GM21515 (cell line): Measurements from ENCODE around the gene ERAP2.
"Not testable (repeated sequence)": the region's sequence is repeated elsewhere in the genome, so short reads cannot be mapped to it uniquely, and the experiment has no call there.

Experiments used
- ATAC-seq: cut with Tn5 transposase; IDR thresholded peaks from one replicate; pipeline ENCODE4 v1.9.1; 2021; ENCODE audit not compliant: unreplicated experiment

The ERAP2 gene

DNA sequence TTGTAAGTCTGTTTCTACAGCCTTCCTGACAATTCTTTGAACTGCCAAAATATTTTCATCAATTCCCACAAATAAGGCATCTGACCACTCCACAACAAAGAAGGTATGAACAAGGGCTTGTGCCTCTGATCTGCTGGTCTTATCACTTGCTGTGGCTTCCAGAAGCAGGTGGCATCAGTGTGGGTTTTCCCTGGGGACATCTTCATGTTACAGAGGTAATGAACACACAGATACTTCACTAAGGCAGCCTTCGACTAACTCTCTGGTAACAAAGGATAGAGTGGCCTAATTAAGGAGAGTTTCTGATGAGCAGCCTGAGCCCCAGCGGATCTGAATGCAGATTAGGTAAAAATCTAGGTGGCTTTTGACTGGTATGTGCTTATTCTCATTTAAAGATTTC lies 15.2 kb upstream of the ERAP2 start:
- no peak for ATAC-seq

GRCh38 chr5:96863114-96863513 lies 13.2 kb upstream of the ERAP2 start:
- no peak for ATAC-seq

DNA sequence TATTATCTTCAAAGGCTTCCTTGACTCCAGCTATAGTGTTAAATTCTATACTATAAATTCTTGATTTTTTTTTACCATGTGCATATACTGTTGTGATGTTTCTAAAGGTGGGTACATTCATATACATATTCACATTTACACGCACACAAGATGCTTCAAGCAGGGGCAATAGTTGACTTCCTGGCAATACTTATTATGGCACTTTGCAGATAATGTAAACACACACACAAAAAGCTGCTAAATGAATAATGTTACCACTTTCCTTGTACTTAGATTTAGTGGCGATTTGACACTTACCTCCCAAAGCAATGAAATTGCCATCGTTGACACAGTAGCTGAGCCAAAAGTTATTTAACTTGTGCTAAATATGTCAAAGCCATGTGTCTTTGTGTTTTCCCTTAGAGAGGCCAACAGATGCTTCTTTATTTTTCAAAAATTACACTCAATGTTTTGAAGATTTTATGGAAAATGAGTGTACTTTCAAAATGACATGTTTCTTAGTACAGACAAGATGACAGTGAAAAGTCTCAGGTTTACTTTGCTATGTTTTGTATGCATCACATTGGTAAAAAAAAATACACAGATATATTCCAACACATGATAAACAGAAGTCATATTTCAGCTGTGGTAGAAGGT lies 12.2 kb upstream of the ERAP2 start:
- ATAC-seq: no peak

DNA sequence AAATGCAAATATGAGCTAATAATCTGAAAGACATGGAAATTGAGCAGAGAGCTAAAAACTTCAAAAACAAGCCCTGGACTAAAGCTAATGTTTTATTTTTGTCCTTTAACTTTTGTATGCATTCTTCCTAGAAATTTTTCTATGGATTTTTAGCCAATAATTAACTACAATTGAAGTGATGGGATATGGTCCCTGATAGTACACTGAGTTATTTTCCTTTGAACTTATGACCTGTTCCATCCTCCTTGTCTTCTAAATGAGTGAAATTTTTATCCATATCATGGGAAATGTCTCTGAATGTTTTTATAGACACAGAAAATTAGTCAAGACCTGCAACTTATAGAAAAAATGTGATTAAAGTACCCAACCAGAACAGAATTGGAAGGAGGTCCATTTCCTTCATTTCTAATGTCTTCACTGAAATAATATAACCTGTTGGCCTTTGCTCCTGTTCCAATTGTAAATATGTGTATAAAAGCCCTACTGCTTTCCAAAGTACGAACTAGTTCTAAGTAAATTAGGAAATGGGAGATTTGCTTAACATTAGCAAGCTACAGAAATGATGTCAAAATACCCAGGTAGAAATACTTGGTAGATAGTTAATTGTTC lies 11.3 kb upstream of the ERAP2 start:
- no peak for ATAC-seq

DNA sequence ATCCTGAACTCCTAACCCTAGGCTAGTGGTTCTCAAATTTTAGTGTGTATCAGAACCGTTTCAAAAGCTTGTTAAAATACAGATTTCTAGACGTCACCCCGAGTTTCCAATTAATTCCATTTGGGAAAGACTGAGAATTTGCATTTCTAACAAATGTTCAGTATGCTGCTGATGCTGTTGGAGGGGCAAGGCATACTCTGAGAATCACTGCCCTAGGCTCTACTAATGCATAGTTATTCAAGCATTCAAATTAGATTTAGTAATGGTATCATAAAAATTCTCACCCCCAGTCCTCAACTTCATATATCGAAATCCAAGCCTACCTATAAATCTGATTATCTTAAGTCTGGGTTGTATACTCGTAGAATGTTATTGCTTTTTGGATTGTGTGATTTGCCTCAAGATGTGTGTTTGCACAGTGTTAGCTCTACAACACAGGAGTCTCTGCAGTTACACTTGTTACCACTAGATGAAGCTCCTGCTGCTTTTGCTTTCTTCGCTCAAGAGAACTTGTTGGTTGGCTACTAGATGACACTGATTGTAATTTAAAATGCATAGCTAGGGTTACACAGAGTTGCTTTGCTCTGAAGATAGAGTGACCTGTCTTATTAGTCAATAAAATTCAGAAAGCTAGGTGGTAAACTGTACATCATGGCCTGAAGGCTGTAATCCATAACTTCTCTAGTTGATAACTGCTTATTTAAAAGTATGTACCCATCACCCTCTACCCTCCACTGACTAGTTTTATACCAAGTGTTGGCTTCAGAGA lies 7.5 kb upstream of the ERAP2 start:
- peak; percentile 84 for ATAC-seq

- no peak for ATAC-seq
Observed at GRCh38 chr5:96869372-96869641, 7.0 kb upstream of the ERAP2 start.

DNA sequence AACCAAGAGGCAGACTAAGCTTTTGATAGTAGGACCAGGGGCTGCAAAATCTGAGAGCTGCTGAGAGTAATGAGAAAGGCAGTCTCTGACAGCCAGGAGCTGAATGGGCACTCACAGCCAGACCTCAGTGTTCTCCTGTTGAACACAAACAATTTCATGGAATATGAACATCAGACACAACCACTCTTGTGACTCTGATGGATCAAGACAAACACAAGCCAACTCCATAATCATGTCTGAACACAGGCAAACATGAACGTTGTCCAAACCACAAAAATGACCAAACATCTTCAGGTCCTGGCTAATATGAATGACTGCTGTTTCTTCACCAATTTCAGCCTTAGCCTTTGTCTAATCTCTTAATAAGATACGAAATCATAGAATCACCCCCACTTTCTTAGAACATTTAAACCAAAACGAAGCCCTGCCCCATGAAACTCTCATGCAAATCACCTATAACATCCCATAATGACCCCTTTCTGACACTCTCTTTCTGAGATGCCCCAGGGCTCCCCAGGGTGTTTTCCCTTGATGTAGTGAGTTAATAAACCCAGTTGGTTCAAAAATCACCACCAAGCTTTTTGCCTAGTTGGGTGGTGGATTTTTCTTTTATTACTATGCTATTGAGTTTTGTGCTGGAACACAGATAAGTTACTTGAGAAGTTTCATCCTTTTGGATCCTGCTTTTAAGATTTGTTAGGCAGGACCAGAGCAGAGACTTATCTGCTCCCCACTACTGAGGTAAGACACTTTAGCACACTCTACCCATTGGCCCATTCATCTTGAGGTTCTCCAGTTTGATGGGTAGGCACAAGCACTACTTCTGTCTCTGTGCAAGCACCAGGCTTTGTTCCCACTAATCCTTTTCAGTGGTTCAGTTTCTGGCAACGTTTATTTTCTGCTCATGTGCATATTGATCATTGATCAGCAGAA lies 5.9 kb upstream of the ERAP2 start:
- peak; percentile 73 for ATAC-seq

- ATAC-seq: no peak
Observed at GRCh38 chr5:96871027-96871399, 5.3 kb upstream of the ERAP2 start.

DNA sequence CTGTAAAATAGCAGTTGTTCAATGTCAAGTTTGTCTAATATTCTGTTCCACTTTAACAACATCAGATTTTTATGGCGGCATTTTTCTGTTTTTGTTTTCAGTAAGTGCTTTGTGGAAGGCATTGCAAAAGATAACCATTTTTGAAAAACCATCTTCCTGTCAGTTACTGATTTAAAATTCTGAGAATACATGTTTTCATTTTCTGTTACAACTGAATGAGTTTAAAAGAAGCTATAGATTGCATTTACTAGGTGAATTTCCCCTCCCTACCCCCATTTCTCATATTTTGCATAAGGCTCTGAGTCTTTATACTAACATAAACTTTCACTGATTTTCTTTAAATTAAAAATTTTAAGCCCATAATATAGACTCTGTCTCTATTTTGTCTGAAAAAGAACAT lies 4.6 kb upstream of the ERAP2 start:
- no peak for ATAC-seq

GRCh38 chr5:96873449-96873848 lies 2.9 kb upstream of the ERAP2 start:
- no peak for ATAC-seq

DNA sequence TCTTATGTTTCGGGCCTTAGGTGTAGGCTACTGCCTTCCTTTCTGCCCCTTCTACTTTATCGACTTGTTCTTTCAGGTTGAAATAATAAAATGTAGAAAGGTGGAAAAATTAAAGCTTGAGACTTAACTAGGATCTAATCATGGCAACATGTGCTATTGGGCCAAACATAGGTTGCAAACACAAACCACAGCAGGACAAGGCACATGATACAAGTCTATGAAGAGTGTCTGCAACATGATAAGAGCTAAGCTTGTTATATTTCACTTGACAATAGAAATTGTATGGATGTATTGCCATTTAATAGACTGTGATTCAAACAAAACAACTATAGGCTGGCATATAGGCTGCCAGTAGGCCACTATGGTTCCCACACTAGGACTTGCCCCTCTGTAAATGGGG lies 1.7 kb upstream of the ERAP2 start:
- ATAC-seq: no peak

- ATAC-seq: no peak
Observed at GRCh38 chr5:96875791-96876291, 459 bp upstream of the ERAP2 start.

DNA sequence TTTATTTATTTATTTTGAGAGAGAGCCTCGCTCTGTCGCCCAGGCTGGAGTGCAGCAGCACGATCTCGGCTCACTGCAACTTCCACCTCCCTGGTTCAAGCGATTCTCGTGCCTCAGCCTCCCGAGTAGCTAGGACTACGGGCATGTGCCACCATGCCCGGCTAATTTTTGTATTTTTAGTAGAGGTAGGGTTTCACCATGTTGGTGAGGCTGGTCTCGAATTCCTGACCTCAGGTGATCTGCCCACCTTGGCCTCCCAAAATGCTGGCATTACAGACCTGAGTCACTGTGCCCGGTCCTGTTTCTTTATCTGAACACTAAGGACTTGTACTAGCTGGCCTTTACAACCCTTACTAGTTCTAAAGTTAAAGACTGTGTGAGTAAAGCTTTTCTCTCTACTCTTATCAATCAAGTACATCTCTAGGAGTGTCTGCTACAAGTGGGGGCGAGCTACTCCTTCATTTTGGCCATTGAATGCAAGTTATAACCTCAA lies 723 bp downstream of the ERAP2 start:
- ATAC-seq: not testable (repeated sequence)

GRCh38 chr5:96879665-96880064 lies 3.4 kb downstream of the ERAP2 start:
- no peak for ATAC-seq

DNA sequence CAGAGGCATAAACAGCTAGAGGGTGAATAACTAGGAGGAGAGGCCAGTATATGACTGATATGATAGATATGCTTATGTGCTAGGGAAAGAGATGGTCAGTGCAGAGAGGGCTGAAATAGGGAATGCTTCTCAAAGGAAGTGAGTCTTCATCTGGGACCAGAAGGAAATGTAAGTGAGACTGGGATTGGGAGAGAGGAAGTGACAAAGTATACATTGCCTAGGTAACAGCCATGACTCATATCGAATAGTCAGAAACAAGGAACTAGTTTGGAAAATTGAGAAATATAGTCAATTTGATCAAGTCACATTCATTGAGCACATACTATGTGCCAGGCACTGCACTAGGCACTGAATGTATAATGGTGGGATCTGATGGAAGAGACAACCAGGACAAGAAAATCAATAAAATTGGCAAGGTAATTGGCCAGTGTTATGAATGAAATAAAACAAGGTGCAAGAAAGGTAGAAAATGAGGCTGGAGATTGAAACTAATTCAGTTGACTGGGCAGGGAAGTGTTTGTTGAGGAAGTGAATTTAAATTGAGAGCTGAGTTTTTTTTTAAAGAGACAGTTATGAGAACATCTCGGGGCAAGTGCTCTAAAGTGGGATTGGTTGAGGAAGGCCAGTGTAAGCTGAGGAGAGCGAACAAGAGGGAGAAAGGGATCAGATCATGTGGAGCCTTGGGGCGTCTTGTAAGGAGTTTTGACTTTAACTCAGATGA lies 4.3 kb downstream of the ERAP2 start:
- ATAC-seq: no peak

DNA sequence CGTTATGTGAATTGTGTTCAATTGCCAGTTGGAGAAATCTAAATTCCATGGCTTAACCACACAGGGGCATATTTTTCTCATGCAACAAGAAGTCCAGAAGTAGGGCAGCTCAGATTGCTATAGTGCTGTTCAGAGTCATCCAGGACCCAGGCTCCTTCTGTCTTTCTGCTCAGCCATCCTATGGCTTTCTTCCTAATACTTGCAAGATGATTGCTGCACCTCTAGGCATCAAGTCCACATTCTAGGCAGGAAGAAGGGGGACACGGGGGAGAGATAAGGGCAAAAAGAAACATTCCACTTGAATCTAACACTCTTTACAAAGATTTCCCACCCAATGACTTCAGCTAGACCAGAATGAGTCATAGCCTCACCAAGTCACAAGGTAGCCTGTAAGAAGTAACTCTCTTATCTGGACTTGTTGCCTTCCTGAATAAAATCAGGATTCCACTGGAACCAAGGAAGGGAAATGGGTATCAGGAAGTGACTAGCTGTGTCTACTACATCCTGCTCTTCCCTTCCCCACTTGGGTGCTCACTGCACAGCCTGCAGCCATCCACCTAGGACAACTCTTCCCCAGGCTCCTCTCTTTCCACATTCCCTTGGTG lies 5.3 kb downstream of the ERAP2 start:
- no peak for ATAC-seq

DNA sequence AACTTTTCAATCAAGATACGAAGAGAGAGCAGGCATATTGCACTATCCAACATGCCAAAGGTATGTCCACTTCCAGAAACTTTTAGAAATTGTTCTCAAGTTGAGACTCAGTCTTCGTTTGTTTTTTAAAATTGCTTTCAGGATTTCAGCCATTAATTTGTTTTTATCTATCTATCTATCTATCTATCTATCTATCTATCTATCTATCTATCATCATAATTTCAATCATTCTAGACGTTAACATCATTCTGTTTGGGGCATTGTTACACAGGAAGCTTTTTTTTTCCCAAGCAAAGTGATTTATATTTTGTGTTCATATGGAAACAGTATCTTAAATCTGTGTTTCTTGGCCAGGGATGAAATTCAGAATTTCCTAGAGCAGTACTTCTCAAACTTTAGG lies 7.6 kb downstream of the ERAP2 start:
- no peak for ATAC-seq

DNA sequence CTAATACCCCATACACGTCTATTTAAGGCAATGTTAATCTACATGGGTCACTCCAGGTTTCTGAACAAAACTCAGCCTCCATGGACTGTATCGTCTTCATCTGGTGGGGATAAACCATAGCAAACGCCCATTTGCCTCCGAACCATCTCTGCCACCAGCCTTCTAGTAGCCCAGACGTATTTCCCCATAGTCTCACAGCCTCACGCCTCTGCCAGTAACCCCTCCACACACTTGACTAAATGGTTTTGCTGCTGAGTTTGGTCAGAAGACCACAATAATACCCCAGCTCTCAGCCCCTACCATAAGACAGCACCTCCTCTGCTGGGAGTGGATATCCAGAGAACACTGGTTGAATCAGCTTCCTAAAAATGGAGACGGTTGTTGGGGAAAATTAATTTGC lies 8.7 kb downstream of the ERAP2 start:
- no peak for ATAC-seq

DNA sequence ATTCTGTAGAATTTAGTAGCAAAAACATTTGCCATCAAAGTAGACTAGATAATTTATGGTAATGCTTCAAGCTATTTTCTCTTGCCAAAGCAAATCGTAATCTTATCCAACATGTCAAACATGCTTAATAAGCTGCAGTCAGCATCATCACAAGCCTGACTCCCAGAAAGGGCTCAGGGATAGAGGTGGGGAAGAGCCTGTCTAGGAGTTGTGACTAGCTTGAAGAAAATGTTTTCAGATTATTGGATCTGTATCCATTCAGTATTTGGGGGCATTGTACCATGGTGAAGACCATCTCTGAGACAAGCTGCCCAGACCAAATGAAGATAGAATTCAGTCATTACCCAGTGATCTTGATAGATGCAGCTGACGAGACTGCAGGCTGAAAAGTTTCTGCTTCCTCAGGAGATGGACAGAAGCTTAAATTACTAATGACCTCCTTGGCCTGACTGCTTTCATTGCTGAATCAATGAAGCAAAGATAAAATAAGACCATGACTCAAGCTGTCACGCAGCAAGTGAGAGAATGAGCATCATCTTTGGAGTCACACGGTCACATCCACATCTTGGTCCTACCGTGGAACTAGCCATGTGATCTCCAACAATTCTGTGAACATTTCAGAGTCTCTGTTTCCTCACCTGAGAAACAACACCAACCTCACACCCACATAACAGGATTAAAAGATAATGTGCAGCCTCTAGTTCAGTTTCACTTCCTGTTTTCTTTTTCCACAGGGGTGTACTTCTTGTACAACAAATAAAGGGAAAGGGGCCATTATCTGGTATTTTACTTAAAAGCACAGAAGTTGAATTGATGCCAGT lies 9.4 kb downstream of the ERAP2 start:
- ATAC-seq: peak; percentile 91
